ENCODE results near the gene DYNLRB2.

Gene DYNLRB2
- 0 to 0.77 (median 0.02) reads per million in 17 experiments for total RNA-seq

DNA sequence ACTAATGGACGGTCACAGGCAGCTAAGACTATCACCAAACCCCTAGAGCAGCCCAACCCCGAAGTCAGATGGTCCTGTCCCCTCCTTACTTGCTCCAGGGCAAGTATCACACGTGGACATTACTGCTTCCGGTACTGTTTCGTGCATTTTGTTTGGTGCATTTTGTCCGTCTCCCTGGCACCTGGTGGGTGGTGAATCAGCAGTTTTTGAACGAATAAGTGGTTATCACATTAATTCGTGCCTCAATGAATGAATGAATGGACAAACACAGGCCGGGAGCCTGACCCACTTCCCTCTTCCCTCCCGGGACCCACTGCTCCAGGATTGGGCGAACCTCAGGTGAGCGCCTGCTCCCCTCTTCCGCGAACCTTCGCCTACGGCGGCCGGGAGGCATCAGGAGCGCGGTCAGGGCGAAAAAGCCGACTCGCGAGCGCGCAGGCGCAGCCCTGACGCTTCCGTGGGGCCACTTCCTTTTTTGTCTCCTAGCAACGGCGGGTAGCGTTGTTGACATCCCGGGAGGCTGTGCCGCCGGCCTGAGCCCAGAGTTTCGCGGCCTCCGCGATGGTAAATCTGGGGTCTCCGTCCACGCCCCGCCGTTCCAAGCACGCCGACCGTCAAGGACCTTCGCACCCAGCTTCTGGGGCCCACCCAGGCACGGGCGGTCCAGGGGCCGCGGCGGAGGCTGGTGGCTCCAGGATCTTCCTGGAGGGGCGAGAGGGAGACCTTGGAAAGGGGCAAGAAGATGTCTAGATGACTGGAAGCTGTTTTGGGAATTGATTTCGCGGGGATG is at the start of gene DYNLRB2:
TSS of gene DYNLRB2 (plus strand) at position 478 of the 790 bp plus-strand sequence. CDS start at position 562, 84 bp downstream.
- peak; percentile 95 to 99 (median 96) for DNase-seq

DNA sequence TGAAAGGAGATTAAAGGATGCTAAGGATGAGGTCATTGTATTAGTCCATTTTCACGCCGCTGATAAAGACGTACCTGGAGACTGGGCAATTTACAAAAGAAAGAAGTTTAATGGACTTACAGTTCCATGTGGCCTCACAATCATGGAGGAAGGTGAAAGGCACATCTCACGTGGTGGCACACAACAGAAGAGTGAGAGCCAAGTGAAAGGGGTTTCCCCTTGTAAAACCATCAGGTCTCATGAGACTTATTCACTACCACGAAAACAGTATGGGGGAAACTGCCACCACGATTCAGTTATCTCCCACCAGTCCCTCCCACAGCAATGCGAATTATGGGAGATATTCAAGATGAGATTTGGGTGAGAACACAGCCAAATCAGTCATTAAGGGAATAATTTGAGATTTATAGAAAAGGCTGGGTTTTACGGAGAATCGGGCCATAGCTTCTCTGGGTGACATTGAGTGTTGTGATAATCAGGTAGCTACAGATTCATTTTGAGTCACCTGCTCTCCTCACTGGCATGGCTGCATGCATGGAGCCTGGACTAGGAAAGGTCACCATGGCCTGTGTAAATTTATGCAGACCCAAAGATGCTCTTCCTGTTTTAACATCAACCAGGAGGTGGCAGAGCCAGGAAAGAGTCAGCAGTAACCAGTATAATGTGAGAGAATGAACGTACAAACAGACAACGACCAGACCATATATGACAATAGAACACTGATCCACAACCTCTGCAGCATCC is 40.5 kb upstream of the DYNLRB2 start:
- peak in 1 of 4 experiments; percentile 11 for DNase-seq

DNA sequence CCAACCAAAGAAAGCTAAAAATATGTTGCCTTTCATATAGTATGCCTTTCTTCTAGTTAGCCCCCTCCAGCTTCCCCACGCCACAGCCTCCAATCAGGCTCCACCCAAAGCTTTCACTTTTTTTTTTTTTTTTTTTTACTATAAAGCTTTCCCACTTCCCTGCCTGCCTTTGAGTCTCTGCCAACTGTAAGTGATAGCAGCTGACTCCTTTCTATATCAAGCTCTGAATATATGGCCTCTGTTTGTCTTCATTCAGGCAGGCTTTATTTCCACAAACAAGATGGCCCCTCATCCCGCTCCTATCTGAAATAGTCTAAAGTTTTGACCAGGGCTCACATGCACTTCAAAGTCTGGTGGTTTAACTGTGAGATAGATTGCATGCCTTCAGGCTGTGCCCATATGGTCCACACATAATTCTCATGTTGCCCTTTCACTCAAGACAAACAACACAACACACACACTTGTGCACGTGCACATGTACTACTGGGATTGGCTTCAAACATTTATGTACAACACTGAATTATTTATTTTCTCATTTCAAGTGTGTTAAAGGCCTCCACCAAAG is 39.8 kb upstream of the DYNLRB2 start:
- no peak for DNase-seq

GRCh38 chr16:80503107-80503506 is 37.7 kb upstream of the DYNLRB2 start:
- no peak for DNase-seq

GRCh38 chr16:80507538-80507937 is 33.3 kb upstream of the DYNLRB2 start:
- peak in 1 of 4 experiments; percentile 2 for DNase-seq

GRCh38 chr16:80509872-80510271 is 30.9 kb upstream of the DYNLRB2 start:
- DNase-seq, result peak; percentile 71 to 85 (median 77)

DNA sequence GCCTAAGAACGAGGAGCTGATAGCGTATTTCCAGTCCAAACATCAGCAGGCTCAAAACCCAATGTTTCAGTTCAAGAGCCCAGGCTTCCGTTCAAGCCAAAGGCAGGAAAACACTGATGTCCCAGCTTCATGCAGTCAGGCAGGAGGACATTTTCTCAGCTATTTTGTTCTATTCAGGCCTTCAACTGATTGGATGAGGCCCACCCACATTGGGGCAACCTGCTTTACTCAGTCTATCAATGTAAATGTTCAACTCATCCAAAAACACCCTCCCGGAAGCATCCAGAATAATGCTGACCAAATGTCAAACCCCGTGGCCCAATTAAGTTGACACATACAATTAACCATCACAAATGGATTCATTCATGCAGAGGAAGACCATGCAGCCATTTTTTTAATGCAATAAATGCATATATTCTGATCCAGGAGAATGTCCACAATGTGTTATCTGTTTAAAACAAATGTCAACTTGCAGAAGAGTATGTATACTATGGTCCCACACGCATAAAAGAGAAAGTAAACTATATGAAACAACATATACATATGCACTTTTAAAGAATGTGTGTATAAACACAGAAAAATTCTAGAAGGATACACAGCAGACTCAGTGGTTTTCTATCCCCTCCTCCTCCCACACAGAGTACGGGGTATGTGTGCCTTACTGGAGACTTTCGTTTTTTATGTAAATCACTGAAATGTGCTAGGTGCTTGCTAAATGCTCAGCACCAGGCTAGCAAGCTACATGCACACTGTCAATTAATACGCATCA is 28.8 kb upstream of the DYNLRB2 start:
- no peak for DNase-seq

GRCh38 chr16:80512593-80512853 is 28.3 kb upstream of the DYNLRB2 start:
- no peak for DNase-seq

GRCh38 chr16:80515374-80515773 is 25.4 kb upstream of the DYNLRB2 start:
- no peak for DNase-seq

DNA sequence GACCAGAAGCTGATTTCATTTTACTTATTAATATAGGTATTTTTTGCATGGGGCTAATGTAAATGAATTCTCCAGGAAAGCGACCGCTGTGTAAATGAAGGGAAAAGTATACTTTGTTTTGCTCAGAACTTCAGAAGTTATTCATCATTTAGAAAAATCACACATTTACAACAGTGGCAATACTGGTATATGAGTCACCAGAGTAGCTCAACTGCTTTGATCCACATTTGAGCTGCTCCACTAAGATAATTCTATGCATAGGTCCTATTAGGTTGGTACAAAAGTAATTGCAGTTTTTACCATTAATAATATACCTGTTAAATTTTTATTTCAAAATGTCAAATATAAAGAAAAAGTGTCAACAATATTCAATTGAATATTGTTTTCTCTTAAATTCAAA is 22.9 kb upstream of the DYNLRB2 start:
- DNase-seq, result no peak

GRCh38 chr16:80518436-80518835 is 22.4 kb upstream of the DYNLRB2 start:
- peak in 2 of 4 experiments; percentile 6 to 17 for DNase-seq

DNA sequence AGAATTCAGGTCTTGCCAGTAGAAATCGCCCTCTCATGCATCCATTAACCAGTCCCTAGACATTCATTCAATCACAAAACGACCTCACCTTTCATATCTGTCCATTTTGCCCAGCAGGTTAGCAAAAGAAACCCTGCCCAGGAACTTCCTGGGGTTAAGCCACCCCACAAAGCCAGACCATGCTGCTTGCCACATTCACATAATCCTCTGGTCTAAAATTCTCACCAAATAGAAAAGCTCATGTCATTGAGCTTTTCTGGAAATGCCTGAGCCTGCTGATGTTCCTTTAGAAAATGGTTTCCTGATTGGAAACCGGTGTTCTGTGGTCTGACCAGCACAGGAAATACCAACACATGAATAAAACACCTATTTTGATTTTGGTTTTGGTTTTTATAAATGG is 21.6 kb upstream of the DYNLRB2 start:
- DNase-seq, result no peak

DNA sequence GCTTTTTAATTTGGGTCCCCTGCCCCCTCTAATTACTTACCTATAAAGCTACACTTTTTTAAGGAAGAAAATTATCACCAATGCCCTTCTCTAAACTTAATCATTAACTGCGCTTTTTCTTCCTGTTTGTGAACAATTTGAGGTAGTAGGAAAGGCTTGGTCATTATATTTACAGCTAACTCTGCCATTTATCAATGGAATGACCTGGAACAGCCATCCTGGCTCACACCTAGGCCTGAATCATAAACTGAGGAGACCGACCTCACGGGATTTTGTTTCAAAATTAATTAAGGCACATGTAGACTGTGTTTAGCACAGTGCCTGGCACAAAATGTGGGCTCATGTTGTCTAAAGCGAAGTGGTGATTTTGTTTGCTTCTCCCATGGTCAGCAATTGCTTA is 15.4 kb upstream of the DYNLRB2 start:
- no peak for DNase-seq

DNA sequence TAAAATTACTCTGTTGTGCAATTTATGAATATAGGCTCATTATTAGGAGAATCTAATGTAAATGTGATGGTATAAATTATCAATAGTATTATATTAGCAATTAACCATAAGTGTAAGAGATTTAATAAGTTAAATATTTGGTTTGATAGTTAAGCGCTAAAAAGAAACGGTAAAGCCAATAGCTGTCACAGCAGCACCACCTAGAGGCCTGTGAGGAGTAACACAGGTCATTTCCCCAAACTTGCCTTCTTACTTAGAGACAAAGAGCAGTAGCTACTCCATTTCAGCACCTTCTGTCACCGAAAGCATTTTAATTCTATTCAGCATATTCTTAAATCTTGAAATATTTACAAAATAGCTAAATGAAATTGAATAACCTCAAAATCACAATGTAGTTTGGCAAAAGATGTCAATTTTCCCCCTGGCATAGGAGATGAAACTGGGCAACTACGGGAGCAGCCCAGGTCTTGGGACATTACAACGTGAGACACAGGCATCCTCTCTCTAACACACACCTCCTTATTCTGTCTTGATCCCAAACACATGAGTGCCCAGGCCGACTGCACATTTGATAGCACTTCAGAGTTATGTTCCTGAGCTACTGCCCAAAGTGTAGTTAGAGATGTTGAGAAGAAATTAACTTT is 14.3 kb upstream of the DYNLRB2 start:
- DNase-seq, result peak; percentile 75 to 82 (median 77)

GRCh38 chr16:80527297-80527696 is 13.5 kb upstream of the DYNLRB2 start:
- DNase-seq, result peak; percentile 71 to 89 (median 79)

DNA sequence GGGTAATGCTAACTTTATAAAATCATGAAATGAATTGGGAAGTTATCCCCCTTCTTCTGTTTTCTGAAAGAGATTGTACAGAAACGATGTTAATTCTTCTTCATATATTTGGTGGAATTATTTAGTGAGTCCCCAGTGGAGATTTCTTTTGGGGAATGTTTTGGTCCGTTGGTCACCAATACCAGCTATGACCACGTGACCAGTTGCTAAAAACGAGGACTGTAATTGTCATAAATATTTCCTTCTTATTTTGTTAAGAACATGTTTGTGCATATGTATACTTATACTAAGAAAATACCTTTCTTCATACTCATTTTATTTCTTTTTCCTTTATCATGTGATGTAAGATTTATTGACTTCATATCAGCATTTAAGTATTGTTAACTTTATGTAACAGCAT is 10.3 kb upstream of the DYNLRB2 start:
- no peak for DNase-seq

DNA sequence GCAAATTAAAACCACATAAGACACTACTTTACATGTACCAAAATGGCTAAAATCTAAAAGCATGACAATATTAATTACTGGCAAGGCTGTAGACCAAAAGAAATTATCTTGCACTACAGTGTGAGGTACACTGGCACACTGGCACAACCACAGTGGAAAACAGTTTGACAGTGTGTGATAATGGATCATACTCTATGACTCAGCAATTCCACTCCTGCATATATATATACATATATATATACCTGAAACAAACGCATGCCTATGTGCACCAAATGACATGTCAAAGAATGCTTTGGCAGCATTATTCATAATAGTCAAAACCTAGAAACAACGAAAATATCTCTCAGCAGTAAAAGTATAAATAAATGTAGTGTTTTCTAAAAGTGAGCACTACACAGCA is 4.6 kb upstream of the DYNLRB2 start:
- no peak for DNase-seq

DNA sequence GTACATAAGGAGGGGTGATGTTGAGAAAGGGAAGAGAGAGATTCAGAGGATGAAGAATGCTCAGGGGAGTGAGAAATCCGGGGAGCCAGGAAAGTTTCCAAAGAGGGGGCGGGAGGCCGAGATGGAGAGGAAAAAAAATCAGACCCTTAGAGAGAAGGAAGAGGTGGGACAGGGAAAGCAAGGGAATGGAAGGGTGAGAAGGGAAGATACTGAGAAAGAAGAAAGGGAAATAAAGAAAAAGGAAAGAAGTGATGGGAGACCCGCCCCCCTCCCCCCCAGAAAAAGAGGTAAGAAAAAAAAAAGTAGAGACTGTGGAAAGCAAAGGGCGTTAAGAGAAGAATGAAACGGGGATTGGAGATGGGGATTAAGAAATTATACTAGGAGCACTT is 507 bp downstream of the DYNLRB2 start:
- DNase-seq, result no peak

- DNase-seq, result no peak
Observed at GRCh38 chr16:80543162-80543561, 2.4 kb downstream of the DYNLRB2 start.

DNA sequence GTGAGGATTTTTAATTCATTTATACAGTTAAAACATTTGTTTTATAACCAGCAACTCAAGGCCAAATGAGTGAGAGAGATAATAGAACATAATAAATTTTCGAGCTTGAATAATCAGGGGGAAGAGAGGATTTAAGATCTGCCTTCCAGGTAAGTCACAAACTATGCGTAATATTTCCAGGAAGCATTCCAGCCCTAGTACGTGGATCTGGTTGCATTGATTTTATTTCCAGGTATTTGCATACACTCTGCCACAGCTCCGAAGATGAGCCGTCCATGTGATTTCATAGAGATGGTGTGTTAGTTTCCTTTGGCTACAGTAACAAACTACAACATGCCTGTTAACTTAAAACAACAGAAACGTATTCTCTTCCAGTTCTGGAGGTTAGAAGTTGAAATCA is 3.5 kb downstream of the DYNLRB2 start:
- no peak for DNase-seq

DNA sequence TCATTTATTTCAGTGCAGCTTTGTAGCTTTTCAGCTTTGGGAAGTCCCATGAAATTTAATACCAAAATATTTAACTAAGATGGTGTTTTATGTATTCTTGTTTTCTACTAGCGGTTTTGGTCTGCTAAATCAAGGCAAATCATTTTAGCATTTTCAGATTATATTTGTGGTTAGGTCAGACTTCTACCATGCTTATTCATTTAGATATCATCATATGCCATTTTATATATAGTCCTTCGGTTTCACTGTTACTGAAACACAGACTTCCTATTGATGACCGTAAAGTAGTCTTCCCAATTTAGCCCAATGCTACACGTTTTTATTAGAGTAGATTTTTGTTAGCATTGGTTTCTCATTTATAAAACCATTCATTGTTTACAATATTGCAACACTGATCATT is 5.5 kb downstream of the DYNLRB2 start:
- no peak for DNase-seq

DNA sequence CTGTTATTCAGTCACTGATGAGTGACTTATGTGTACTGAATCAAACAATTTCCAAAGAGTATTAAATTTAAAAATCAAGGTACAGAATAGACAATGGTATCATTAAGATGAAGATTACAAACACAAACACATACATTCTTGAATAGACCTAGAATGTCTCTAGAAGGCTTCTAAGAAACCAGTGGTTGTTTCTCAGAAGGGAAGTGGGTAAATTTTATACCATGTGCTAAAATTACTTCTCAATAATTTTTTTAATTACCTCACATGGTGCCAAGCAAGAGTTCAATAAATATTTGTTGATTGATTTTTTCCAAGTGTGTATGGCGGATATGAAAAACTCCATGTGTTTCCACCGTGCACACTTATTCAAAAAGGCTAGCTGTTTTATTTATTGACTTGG is 6.4 kb downstream of the DYNLRB2 start:
- no peak for DNase-seq

DNA sequence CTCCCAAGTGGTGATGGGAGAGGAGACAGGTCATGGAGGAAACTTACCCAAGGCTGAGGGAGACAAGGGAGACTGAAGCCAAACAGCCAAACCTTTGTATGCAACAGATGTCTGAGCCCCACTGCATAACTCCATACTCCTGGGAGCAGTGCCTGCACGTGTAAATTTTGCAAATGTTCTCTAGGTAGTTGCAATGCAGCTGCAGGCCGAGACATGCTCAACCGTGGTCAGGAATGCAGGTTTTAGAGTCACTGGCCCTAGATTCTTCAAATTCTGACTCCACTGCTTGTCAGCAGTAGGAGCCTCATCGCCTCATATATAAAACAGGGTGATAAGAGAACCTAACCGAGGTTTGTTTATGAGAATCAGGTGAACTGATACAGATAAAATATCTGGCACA is 11.5 kb downstream of the DYNLRB2 start:
- no peak for DNase-seq

Data from suppressor macrophage (primary cell).